GM19099 (cell line): Measurements from ENCODE around the gene UAP1.

Experiments
- POLR2A ChIP-seq: IDR thresholded peaks from 3 replicates; pipeline ENCODE4 v1.6.1; 2011; ENCODE audit warnings: low read depth; ENCODE audit not compliant: insufficient read length; ENCODE audit errors: extremely low read depth

UAP1 gene

GRCh38 chr1:162629651-162630050 lies 68.1 kb downstream of the UAP1 start:
- TF ChIP-seq POLR2A: no peak

DNA sequence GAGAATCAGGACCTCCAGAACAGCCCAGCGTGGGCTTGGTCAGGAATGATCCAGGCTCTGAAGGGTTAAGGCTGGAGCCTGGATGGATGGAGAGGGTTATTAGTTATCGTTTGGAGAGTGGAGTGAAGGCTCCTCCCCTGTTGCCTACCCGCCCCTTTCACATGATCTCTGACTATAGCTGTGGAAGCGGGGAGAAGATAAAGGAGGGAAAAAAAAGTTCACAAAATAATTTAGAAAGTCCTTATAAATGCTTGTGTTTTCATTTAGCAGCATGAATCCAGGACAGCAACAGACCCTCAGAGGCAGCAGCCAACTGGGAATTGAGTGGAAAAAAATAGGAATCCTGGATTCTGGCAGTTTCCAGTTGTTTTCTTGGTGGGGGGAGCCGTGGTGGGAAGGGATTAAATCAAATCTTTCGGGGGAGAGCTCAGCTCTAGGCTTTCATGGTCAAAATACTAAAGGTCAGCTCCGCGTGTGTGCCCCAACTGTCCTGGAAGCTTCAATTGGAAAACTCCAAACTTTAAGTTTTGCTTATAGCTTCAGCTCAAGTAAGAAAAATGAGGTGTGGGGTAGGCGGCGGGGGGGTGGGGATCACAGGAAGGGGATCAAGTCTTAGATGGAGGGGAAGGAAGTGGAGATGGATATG lies 70.1 kb downstream of the UAP1 start:
- no peak for TF ChIP-seq POLR2A

GRCh38 chr1:162632217-162632666 lies 70.7 kb downstream of the UAP1 start, which contains the start of gene DDR2:
DDR2 (plus strand) TSS chr1:162632464; CDS start chr1:162719064, 86,600 bp downstream.
- no peak for TF ChIP-seq POLR2A

- TF ChIP-seq POLR2A: no peak
Measured at GRCh38 chr1:162632698-162633080, 71.2 kb downstream of the UAP1 start.

- no peak for TF ChIP-seq POLR2A
Measured at GRCh38 chr1:162633081-162633762, 71.7 kb downstream of the UAP1 start.

- TF ChIP-seq POLR2A: no peak
Measured at GRCh38 chr1:162635418-162635817, 73.9 kb downstream of the UAP1 start.

GRCh38 chr1:162639718-162640117 lies 78.2 kb downstream of the UAP1 start:
- TF ChIP-seq POLR2A: no peak

DNA sequence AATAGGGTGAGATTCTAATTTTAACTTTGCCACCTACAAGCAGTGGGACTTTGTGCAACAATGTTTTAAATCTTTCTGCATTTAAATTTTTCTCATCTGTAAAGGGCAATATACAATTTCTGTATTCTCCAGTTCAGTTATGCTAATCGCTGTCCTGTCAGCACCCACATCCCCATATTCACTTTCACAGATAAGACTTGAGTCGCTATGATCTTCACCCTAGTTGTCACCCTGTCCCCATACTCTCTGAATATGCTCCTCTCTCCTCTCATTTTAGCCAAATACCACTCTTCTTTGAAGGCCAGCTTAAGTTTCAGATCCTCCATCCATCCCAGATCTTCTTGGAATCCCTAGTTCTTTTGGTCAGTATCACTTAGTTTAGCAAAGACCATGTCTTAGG lies 79.6 kb downstream of the UAP1 start:
- TF ChIP-seq POLR2A: no peak

- no peak for TF ChIP-seq POLR2A
Measured at GRCh38 chr1:162644986-162645314, 83.4 kb downstream of the UAP1 start.

DNA sequence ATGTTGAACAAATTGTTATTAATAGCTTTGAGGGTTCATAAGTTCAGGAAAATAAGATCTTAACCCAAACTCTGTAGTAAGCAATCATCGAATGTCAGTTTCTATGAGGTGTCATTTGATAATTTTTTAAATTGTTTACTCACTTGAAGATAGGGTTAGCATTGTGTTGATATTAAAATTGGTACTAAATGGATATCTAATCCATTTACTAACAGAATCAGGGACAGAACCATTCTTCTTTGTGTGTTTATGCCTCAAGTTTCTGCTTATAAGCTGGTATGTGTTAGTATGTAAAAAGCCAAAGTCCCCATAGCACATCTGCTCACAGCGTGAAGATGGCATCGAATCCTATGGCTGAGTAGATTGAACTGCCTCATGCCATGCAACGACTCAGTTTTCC lies 84.1 kb downstream of the UAP1 start:
- TF ChIP-seq POLR2A: no peak

GRCh38 chr1:162649583-162649982 lies 88.1 kb downstream of the UAP1 start:
- no peak for TF ChIP-seq POLR2A
